ENCODE measurements around the gene DAAM1.
A peak's percentile ranks its signal among the peaks of the same experiment; 100 is the strongest.

The DAAM1 gene

GRCh38 chr14:59359431-59360124 is 171.1 kb downstream of the DAAM1 start:
- Histone ChIP-seq H3K4ac (ENCODE audit: low read depth in 1 of 2, low read length in 2 of 2) (no peak overlapping the region), H3K4me3 (ENCODE audit: insufficient read depth in 1 of 2, low read depth in 1 of 2, low read length in 2 of 2) (no peak overlapping the region), H3K23ac (ENCODE audit: low read length in 2 of 2) (no peak overlapping the region), H2BK120ac (ENCODE audit: low read depth, low read length) (no peak overlapping the region), H3K27ac (ENCODE audit: low read length, poor library complexity, severe bottlenecking) (no peak overlapping the region), H2AK5ac (ENCODE audit: low read length, severe bottlenecking) (no peak overlapping the region), H3K9me3 (ENCODE audit: control insufficient read depth, low read length) (no peaks in the 10 kb centered on the region), H3K36me3 (ENCODE audit: control insufficient read depth in 1 of 2, insufficient read depth in 2 of 2, low read depth in 1 of 2, low read length in 2 of 2) (peaks cover 10 to 31% of the 10 kb centered on the region in 2 experiments), H2AFZ (ENCODE audit: low read depth, low read length) (no peak overlapping the region), H2BK5ac (ENCODE audit: low read depth, low read length, poor library complexity, severe bottlenecking) (no peak overlapping the region), H3K14ac (ENCODE audit: low read length in 2 of 2) (no peak overlapping the region), H4K8ac (ENCODE audit: low read length) (no peak overlapping the region), H3K79me1 (replicated peaks; ENCODE audit: low read length, poor library complexity, severe bottlenecking) (no peaks in the 10 kb centered on the region), H3K18ac (ENCODE audit: low read depth in 1 of 2, low read length in 2 of 2) (no peak overlapping the region), H2BK15ac (ENCODE audit: low read depth, poor library complexity, severe bottlenecking) (no peak overlapping the region), H3K27me3 (ENCODE audit: control insufficient read depth in 1 of 2, insufficient read depth in 1 of 2, low read length in 2 of 2) (no peaks in the 10 kb centered on the region), H3K4me1 (ENCODE audit: control insufficient read depth, insufficient read depth, low read depth, low read length) (peaks cover 2% of the 10 kb centered on the region), H3K9ac (ENCODE audit: low read length) (no peak overlapping the region), H4K91ac (ENCODE audit: low read length) (no peak overlapping the region), H2BK12ac (ENCODE audit: low read length in 2 of 2) (no peak overlapping the region), H3K4me2 (ENCODE audit: low read length, poor library complexity, severe bottlenecking) (no peak overlapping the region)
- WGBS: 77% methylated on average over 4 of the region's 4 CpGs
- no peak for DNase-seq

- H2BK120ac ChIP-seq (ENCODE audit: low read depth, low read length): no peak overlapping the region
These were observed 171.8 kb downstream of the DAAM1 start for GRCh38 chr14:59360233-59360632.

GRCh38 chr14:59360923-59361794 is 172.7 kb downstream of the DAAM1 start:
- Histone ChIP-seq H4K8ac (ENCODE audit: low read length) (no peak overlapping the region), H3K79me1 (replicated peaks; ENCODE audit: low read length, poor library complexity, severe bottlenecking) (no peaks in the 10 kb centered on the region), H3K23ac (ENCODE audit: low read length in 2 of 2) (no peak overlapping the region), H2AK5ac (ENCODE audit: low read length, severe bottlenecking) (no peak overlapping the region), H3K4me2 (ENCODE audit: low read length, poor library complexity, severe bottlenecking) (no peak overlapping the region), H3K18ac (ENCODE audit: low read depth in 1 of 2, low read length in 2 of 2) (peak overlapping the region; percentile 6 to 81), H4K91ac (ENCODE audit: low read length) (peak overlapping the region; percentile 52), H2BK12ac (ENCODE audit: low read length in 2 of 2) (peak overlapping the region in 1 of 2 experiments; percentile 42), H2AFZ (ENCODE audit: low read depth, low read length) (no peak overlapping the region), H3K36me3 (ENCODE audit: control insufficient read depth in 1 of 2, insufficient read depth in 2 of 2, low read depth in 1 of 2, low read length in 2 of 2) (peaks cover 10 to 29% of the 10 kb centered on the region in 2 experiments), H3K4me1 (ENCODE audit: control insufficient read depth, insufficient read depth, low read depth, low read length) (peaks cover 2% of the 10 kb centered on the region), H3K14ac (ENCODE audit: low read length in 2 of 2) (no peak overlapping the region), H3K9me3 (ENCODE audit: control insufficient read depth, low read length) (no peaks in the 10 kb centered on the region), H3K27ac (ENCODE audit: low read length, poor library complexity, severe bottlenecking) (no peak overlapping the region), H3K27me3 (ENCODE audit: control insufficient read depth in 1 of 2, insufficient read depth in 1 of 2, low read length in 2 of 2) (no peaks in the 10 kb centered on the region), H2BK15ac (ENCODE audit: low read depth, poor library complexity, severe bottlenecking) (no peak overlapping the region), H2BK5ac (ENCODE audit: low read depth, low read length, poor library complexity, severe bottlenecking) (no peak overlapping the region), H3K9ac (ENCODE audit: low read length) (no peak overlapping the region), H3K4ac (ENCODE audit: low read depth in 1 of 2, low read length in 2 of 2) (peak overlapping the region in 1 of 2 experiments; percentile 45), H3K4me3 (ENCODE audit: insufficient read depth in 1 of 2, low read depth in 1 of 2, low read length in 2 of 2) (peak overlapping the region in 1 of 2 experiments; percentile 21), H2BK120ac (ENCODE audit: low read depth, low read length) (no peak overlapping the region)
- 68% methylated on average over 12 of the region's 13 CpGs for WGBS
- peak; percentile 91 for DNase-seq

More at GRCh38 chr14:59360233-59360632, 171.8 kb downstream of the DAAM1 start:
- Histone ChIP-seq H3K4me1 (ENCODE audit: control insufficient read depth, insufficient read depth, low read depth, low read length) (peaks cover 2% of the 10 kb centered on the region), H3K23ac (ENCODE audit: low read length in 2 of 2) (no peak overlapping the region), H3K4ac (ENCODE audit: low read depth in 1 of 2, low read length in 2 of 2) (no peak overlapping the region), H3K4me2 (ENCODE audit: low read length, poor library complexity, severe bottlenecking) (no peak overlapping the region), H3K9ac (ENCODE audit: low read length) (no peak overlapping the region), H2BK15ac (ENCODE audit: low read depth, poor library complexity, severe bottlenecking) (no peak overlapping the region), H3K36me3 (ENCODE audit: control insufficient read depth in 1 of 2, insufficient read depth in 2 of 2, low read depth in 1 of 2, low read length in 2 of 2) (peaks cover 10 to 35% of the 10 kb centered on the region in 2 experiments), H2AK5ac (ENCODE audit: low read length, severe bottlenecking) (no peak overlapping the region), H2BK12ac (ENCODE audit: low read length in 2 of 2) (no peak overlapping the region), H3K27ac (ENCODE audit: low read length, poor library complexity, severe bottlenecking) (no peak overlapping the region), H2BK5ac (ENCODE audit: low read depth, low read length, poor library complexity, severe bottlenecking) (no peak overlapping the region), H4K8ac (ENCODE audit: low read length) (no peak overlapping the region), H3K14ac (ENCODE audit: low read length in 2 of 2) (no peak overlapping the region), H3K4me3 (ENCODE audit: insufficient read depth in 1 of 2, low read depth in 1 of 2, low read length in 2 of 2) (no peak overlapping the region), H3K79me1 (replicated peaks; ENCODE audit: low read length, poor library complexity, severe bottlenecking) (no peaks in the 10 kb centered on the region), H3K9me3 (ENCODE audit: control insufficient read depth, low read length) (no peaks in the 10 kb centered on the region), H4K91ac (ENCODE audit: low read length) (no peak overlapping the region), H3K27me3 (ENCODE audit: control insufficient read depth in 1 of 2, insufficient read depth in 1 of 2, low read length in 2 of 2) (no peaks in the 10 kb centered on the region), H3K18ac (ENCODE audit: low read depth in 1 of 2, low read length in 2 of 2) (no peak overlapping the region), H2AFZ (ENCODE audit: low read depth, low read length) (no peak overlapping the region)
- no peak for DNase-seq

- Histone ChIP-seq H2BK5ac (ENCODE audit: low read depth, low read length, poor library complexity, severe bottlenecking) (no peak overlapping the region), H4K8ac (ENCODE audit: low read length) (no peak overlapping the region), H3K4ac (ENCODE audit: low read depth in 1 of 2, low read length in 2 of 2) (no peak overlapping the region), H3K79me1 (replicated peaks; ENCODE audit: low read length, poor library complexity, severe bottlenecking) (no peaks in the 10 kb centered on the region), H3K18ac (ENCODE audit: low read depth in 1 of 2, low read length in 2 of 2) (no peak overlapping the region), H3K14ac (ENCODE audit: low read length in 2 of 2) (no peak overlapping the region), H2BK15ac (ENCODE audit: low read depth, poor library complexity, severe bottlenecking) (no peak overlapping the region), H2AK5ac (ENCODE audit: low read length, severe bottlenecking) (no peak overlapping the region), H3K23ac (ENCODE audit: low read length in 2 of 2) (no peak overlapping the region), H3K4me2 (ENCODE audit: low read length, poor library complexity, severe bottlenecking) (no peak overlapping the region), H2BK120ac (ENCODE audit: low read depth, low read length) (no peak overlapping the region), H3K27ac (ENCODE audit: low read length, poor library complexity, severe bottlenecking) (no peak overlapping the region), H3K27me3 (ENCODE audit: control insufficient read depth in 1 of 2, insufficient read depth in 1 of 2, low read length in 2 of 2) (no peaks in the 10 kb centered on the region), H3K4me3 (ENCODE audit: insufficient read depth in 1 of 2, low read depth in 1 of 2, low read length in 2 of 2) (no peak overlapping the region), H4K91ac (ENCODE audit: low read length) (no peak overlapping the region), H3K9ac (ENCODE audit: low read length) (no peak overlapping the region), H3K9me3 (ENCODE audit: control insufficient read depth, low read length) (no peaks in the 10 kb centered on the region), H3K4me1 (ENCODE audit: control insufficient read depth, insufficient read depth, low read depth, low read length) (peaks cover 2% of the 10 kb centered on the region), H3K36me3 (ENCODE audit: control insufficient read depth in 1 of 2, insufficient read depth in 2 of 2, low read depth in 1 of 2, low read length in 2 of 2) (peaks cover 7 to 24% of the 10 kb centered on the region in 2 experiments), H2BK12ac (ENCODE audit: low read length in 2 of 2) (no peak overlapping the region), H2AFZ (ENCODE audit: low read depth, low read length) (no peak overlapping the region)
- WGBS: 71% methylated on average over 1 of the region's 2 CpGs
- DNase-seq: peak; percentile 45
These were observed 174.0 kb downstream of the DAAM1 start for GRCh38 chr14:59362513-59362912.
